ENCODE measurements around the gene BHLHE40.

The BHLHE40 gene

GRCh38 chr3:4986782-4987537 is 7.7 kb downstream of the BHLHE40 start:
- peak overlapping the region; percentile 73 for H3K4me2 ChIP-seq (ENCODE audit: low read length)
- H4K8ac ChIP-seq (ENCODE audit: low read depth, low read length): no peak overlapping the region
- peaks cover 11% of the 10 kb centered on the region for H3K36me3 ChIP-seq (ENCODE audit: control insufficient read depth, insufficient read depth, low read length)
- peaks cover 24% of the 10 kb centered on the region for H3K4me1 ChIP-seq (ENCODE audit: control insufficient read depth, low read depth, low read length)
- H2BK120ac ChIP-seq (ENCODE audit: low read depth, low read length): peak overlapping the region; percentile 73
- peak overlapping the region; percentile 8 for H3K4me3 ChIP-seq (ENCODE audit: low read length)
- H2BK15ac ChIP-seq (replicated peaks; ENCODE audit: low read depth): no peak overlapping the region
- no peak overlapping the region for H2AK5ac ChIP-seq (ENCODE audit: low read length)
- no CpG with 5 or more reads among the region's 44 CpGs for WGBS (ENCODE audit: extremely low coverage, insufficient coverage, low lambda C conversion rate)
- H3K18ac ChIP-seq (ENCODE audit: low read length): peak overlapping the region; percentile 89
- peak; percentile 99 for DNase-seq
- H3K23ac ChIP-seq (ENCODE audit: low read length): no peak overlapping the region
- peak overlapping the region; percentile 90 for H3K27ac ChIP-seq (ENCODE audit: low read depth, low read length)
- peak overlapping the region; percentile 86 for H3K56ac ChIP-seq (ENCODE audit: low read length)
- no peak overlapping the region for H4K5ac ChIP-seq (ENCODE audit: low read length)
- peak overlapping the region; percentile 96 for H3K4ac ChIP-seq (ENCODE audit: low read depth, low read length)
- no peaks in the 10 kb centered on the region for H3K27me3 ChIP-seq (ENCODE audit: insufficient read depth, low read length, poor library complexity)
- peak overlapping the region; percentile 85 for H2BK5ac ChIP-seq (ENCODE audit: low read length)
- peaks cover 16% of the 10 kb centered on the region for H3K79me1 ChIP-seq (ENCODE audit: low read length)
- peak overlapping the region; percentile 72 for H3K9ac ChIP-seq (ENCODE audit: low read length)
- H3K79me2 ChIP-seq (ENCODE audit: control insufficient read depth, insufficient read depth, low read length): peaks cover 24% of the 10 kb centered on the region

GRCh38 chr3:4987538-4988296 is 8.5 kb downstream of the BHLHE40 start:
- no peak overlapping the region for H3K27ac ChIP-seq (ENCODE audit: low read depth, low read length)
- H3K79me1 ChIP-seq (ENCODE audit: low read length): peaks cover 13% of the 10 kb centered on the region
- H4K8ac ChIP-seq (ENCODE audit: low read depth, low read length): no peak overlapping the region
- no peak overlapping the region for H3K56ac ChIP-seq (ENCODE audit: low read length)
- no peak overlapping the region for H3K18ac ChIP-seq (ENCODE audit: low read length)
- H3K27me3 ChIP-seq (ENCODE audit: insufficient read depth, low read length, poor library complexity): no peaks in the 10 kb centered on the region
- no peak overlapping the region for H3K4me3 ChIP-seq (ENCODE audit: low read length)
- H3K4me2 ChIP-seq (ENCODE audit: low read length): no peak overlapping the region
- no peak overlapping the region for H2BK5ac ChIP-seq (ENCODE audit: low read length)
- no peak overlapping the region for H4K5ac ChIP-seq (ENCODE audit: low read length)
- H3K23ac ChIP-seq (ENCODE audit: low read length): no peak overlapping the region
- H3K9ac ChIP-seq (ENCODE audit: low read length): no peak overlapping the region
- peaks cover 11% of the 10 kb centered on the region for H3K36me3 ChIP-seq (ENCODE audit: control insufficient read depth, insufficient read depth, low read length)
- WGBS (ENCODE audit: extremely low coverage, insufficient coverage, low lambda C conversion rate): no CpG with 5 or more reads among the region's 6 CpGs
- no peak overlapping the region for H2AK5ac ChIP-seq (ENCODE audit: low read length)
- peaks cover 22% of the 10 kb centered on the region for H3K4me1 ChIP-seq (ENCODE audit: control insufficient read depth, low read depth, low read length)
- H2BK120ac ChIP-seq (ENCODE audit: low read depth, low read length): no peak overlapping the region
- no peak overlapping the region for H2BK15ac ChIP-seq (replicated peaks; ENCODE audit: low read depth)
- DNase-seq: peak; percentile 33
- no peak overlapping the region for H3K4ac ChIP-seq (ENCODE audit: low read depth, low read length)
- H3K79me2 ChIP-seq (ENCODE audit: control insufficient read depth, insufficient read depth, low read length): peaks cover 18% of the 10 kb centered on the region

- H3K4me3 ChIP-seq (ENCODE audit: low read length): no peak overlapping the region
- DNase-seq: no peak
- peak overlapping the region; percentile 1 for H2BK15ac ChIP-seq (replicated peaks; ENCODE audit: low read depth)
- peak overlapping the region; percentile 73 for H2BK5ac ChIP-seq (ENCODE audit: low read length)
- peak overlapping the region; percentile 69 for H2AK5ac ChIP-seq (ENCODE audit: low read length)
- no peak overlapping the region for H4K5ac ChIP-seq (ENCODE audit: low read length)
- H3K4ac ChIP-seq (ENCODE audit: low read depth, low read length): peak overlapping the region; percentile 10
- peaks cover 4% of the 10 kb centered on the region for H3K79me1 ChIP-seq (ENCODE audit: low read length)
- no peak overlapping the region for H3K23ac ChIP-seq (ENCODE audit: low read length)
- WGBS (ENCODE audit: extremely low coverage, insufficient coverage, low lambda C conversion rate): no CpG with 5 or more reads among the region's 13 CpGs
- peak overlapping the region; percentile 36 for H3K9ac ChIP-seq (ENCODE audit: low read length)
- peak overlapping the region; percentile 0 for H2BK120ac ChIP-seq (ENCODE audit: low read depth, low read length)
- no peak overlapping the region for H3K27ac ChIP-seq (ENCODE audit: low read depth, low read length)
- H3K56ac ChIP-seq (ENCODE audit: low read length): peak overlapping the region; percentile 77
- H3K79me2 ChIP-seq (ENCODE audit: control insufficient read depth, insufficient read depth, low read length): peaks cover 4% of the 10 kb centered on the region
- H3K36me3 ChIP-seq (ENCODE audit: control insufficient read depth, insufficient read depth, low read length): peaks cover 2% of the 10 kb centered on the region
- no peak overlapping the region for H4K8ac ChIP-seq (ENCODE audit: low read depth, low read length)
- H3K4me1 ChIP-seq (ENCODE audit: control insufficient read depth, low read depth, low read length): peaks cover 13% of the 10 kb centered on the region
- no peak overlapping the region for H3K4me2 ChIP-seq (ENCODE audit: low read length)
- no peaks in the 10 kb centered on the region for H3K27me3 ChIP-seq (ENCODE audit: insufficient read depth, low read length, poor library complexity)
- H3K18ac ChIP-seq (ENCODE audit: low read length): peak overlapping the region; percentile 33
Measured at GRCh38 chr3:4988983-4989834, 10.0 kb downstream of the BHLHE40 start.

- Histone ChIP-seq H4K8ac (ENCODE audit: low read depth, low read length) (no peak overlapping the region), H2BK5ac (ENCODE audit: low read length) (no peak overlapping the region), H3K4me2 (ENCODE audit: low read length) (no peak overlapping the region), H2BK15ac (replicated peaks; ENCODE audit: low read depth) (no peak overlapping the region), H2BK120ac (ENCODE audit: low read depth, low read length) (no peak overlapping the region), H3K56ac (ENCODE audit: low read length) (no peak overlapping the region), H2AK5ac (ENCODE audit: low read length) (no peak overlapping the region), H3K27me3 (ENCODE audit: insufficient read depth, low read length, poor library complexity) (no peaks in the 10 kb centered on the region), H3K79me1 (ENCODE audit: low read length) (no peaks in the 10 kb centered on the region), H3K4me1 (ENCODE audit: control insufficient read depth, low read depth, low read length) (peaks cover 10% of the 10 kb centered on the region), H4K5ac (ENCODE audit: low read length) (no peak overlapping the region), H3K4ac (ENCODE audit: low read depth, low read length) (no peak overlapping the region), H3K27ac (ENCODE audit: low read depth, low read length) (no peak overlapping the region), H3K23ac (ENCODE audit: low read length) (no peak overlapping the region), H3K36me3 (ENCODE audit: control insufficient read depth, insufficient read depth, low read length) (no peaks in the 10 kb centered on the region), H3K4me3 (ENCODE audit: low read length) (no peak overlapping the region), H3K79me2 (ENCODE audit: control insufficient read depth, insufficient read depth, low read length) (no peaks in the 10 kb centered on the region), H3K9ac (ENCODE audit: low read length) (no peak overlapping the region), H3K18ac (ENCODE audit: low read length) (no peak overlapping the region)
- DNase-seq: no peak
- WGBS (ENCODE audit: extremely low coverage, insufficient coverage, low lambda C conversion rate): no CpG with 5 or more reads among the region's 3 CpGs
Measured at GRCh38 chr3:4990069-4990468, 10.8 kb downstream of the BHLHE40 start.

GRCh38 chr3:4992118-4992517 is 12.9 kb downstream of the BHLHE40 start:
- Histone ChIP-seq H3K4me2 (ENCODE audit: low read length) (no peak overlapping the region), H3K27me3 (ENCODE audit: insufficient read depth, low read length, poor library complexity) (no peaks in the 10 kb centered on the region), H2BK5ac (ENCODE audit: low read length) (no peak overlapping the region), H4K5ac (ENCODE audit: low read length) (no peak overlapping the region), H2BK15ac (replicated peaks; ENCODE audit: low read depth) (no peak overlapping the region), H3K4me1 (ENCODE audit: control insufficient read depth, low read depth, low read length) (peaks cover 6% of the 10 kb centered on the region), H3K9ac (ENCODE audit: low read length) (no peak overlapping the region), H3K79me2 (ENCODE audit: control insufficient read depth, insufficient read depth, low read length) (no peaks in the 10 kb centered on the region), H3K18ac (ENCODE audit: low read length) (no peak overlapping the region), H3K4ac (ENCODE audit: low read depth, low read length) (no peak overlapping the region), H3K79me1 (ENCODE audit: low read length) (no peaks in the 10 kb centered on the region), H3K23ac (ENCODE audit: low read length) (no peak overlapping the region), H2BK120ac (ENCODE audit: low read depth, low read length) (no peak overlapping the region), H4K8ac (ENCODE audit: low read depth, low read length) (no peak overlapping the region), H3K27ac (ENCODE audit: low read depth, low read length) (no peak overlapping the region), H3K4me3 (ENCODE audit: low read length) (no peak overlapping the region), H3K36me3 (ENCODE audit: control insufficient read depth, insufficient read depth, low read length) (no peaks in the 10 kb centered on the region), H2AK5ac (ENCODE audit: low read length) (no peak overlapping the region), H3K56ac (ENCODE audit: low read length) (no peak overlapping the region)
- no peak for DNase-seq
- no CpG with 5 or more reads among the region's 6 CpGs for WGBS (ENCODE audit: extremely low coverage, insufficient coverage, low lambda C conversion rate)

Measured in mesendoderm (in vitro differentiated cells).